Peyer's patch (tissue), 4 donors: ENCODE data around the gene VSIG10L2. TPM values are rescaled to one million over a fixed set of nuclear protein-coding genes. Genes with fewer than 3 reads are reported as not detected.

ENCODE experiments used
- DNase-seq, 3 donors: peaks; one replicate each; pipeline ENCODE4 v3.0.0-alpha.2; 2017 to 2019
- H3K27ac ChIP-seq, 4 donors: fragments of 200-600 bp; sonication (generic); one replicate each; pipeline ENCODE4 v1.5.1; 2016 to 2019
- H3K27me3 ChIP-seq, 2 donors: fragments of 200-600 bp; sonication (generic); one replicate each; pipeline ENCODE4 v1.5.1; 2019
- H3K36me3 ChIP-seq, 3 donors: fragments of 200-600 bp; sonication (generic); one replicate each; pipeline ENCODE4 v1.5.1; 2016 to 2019
- H3K4me1 ChIP-seq, 4 donors: fragments of 200-600 bp; sonication (generic); one replicate each; pipeline ENCODE4 v1.5.1; 2016 to 2019
- H3K4me3 ChIP-seq, 4 donors: fragments of 200-600 bp; sonication (generic); 1 replicate in 3 of 4; 2 replicates in 1 of 4; pipeline ENCODE4 v1.5.1; 2016 to 2019; ENCODE audit warnings: mild to moderate bottlenecking in 1 of 4
- H3K9me3 ChIP-seq, 4 donors: fragments of 200-600 bp; sonication (generic); one replicate each; pipeline ENCODE4 v1.5.1; 2016 to 2019; ENCODE audit warnings: mild to moderate bottlenecking in 1 of 4
- CTCF ChIP-seq, 6 experiments: fragments of 450-650 bp in 4 of 6; fragments of 200-600 bp in 2 of 6; sonication (generic) in 1 of 6; IDR thresholded peaks; one replicate each; pipeline ENCODE4 v1.5.1; 2017 to 2019; ENCODE audit warnings: antibody characterized with exemption in 6 of 6, mild to moderate bottlenecking in 3 of 6, moderate library complexity in 1 of 6
- POLR2A ChIP-seq, 2 donors: fragments of 450-650 bp; IDR thresholded peaks; one replicate each; pipeline ENCODE4 v1.5.1; 2017; ENCODE audit warnings: antibody characterized with exemption in 2 of 2, mild to moderate bottlenecking in 2 of 2, moderate library complexity in 2 of 2
- total RNA-seq, 4 donors: library from RNA; depleted of rRNA; stranded (reverse); fragments of >200 nt; gene quantifications; one replicate each; pipeline ENCODE4 v1.1.0, GENCODE V29; 2016

VSIG10L2 gene
- total RNA-seq, 4 donors from 2014 or later: not detected

GRCh38 chr11:125945011-125945796 is 640 bp upstream of the VSIG10L2 start:
- Histone ChIP-seq H3K36me3 (no peaks in the 10 kb centered on the region), H3K27ac (no peak overlapping the region), H3K9me3 (no peaks in the 10 kb centered on the region), H3K4me1 (no peaks in the 10 kb centered on the region), H3K4me3 (no peak overlapping the region), H3K27me3 (no peaks in the 10 kb centered on the region)
- no peak for DNase-seq
- TF ChIP-seq POLR2A (IDR thresholded peaks at IDR 0.05) (no peak), CTCF (IDR thresholded peaks at IDR 0.05) (no peak)

- TF ChIP-seq CTCF (IDR thresholded peaks at IDR 0.05) (no peak), POLR2A (IDR thresholded peaks at IDR 0.05) (no peak)
- H3K4me1 ChIP-seq: peaks cover 0 to 6% (median 0%) of the 10 kb centered on the region in 4 donors
- H3K27ac ChIP-seq: no peak overlapping the region
- no peaks in the 10 kb centered on the region for H3K36me3 ChIP-seq
- no peaks in the 10 kb centered on the region for H3K9me3 ChIP-seq
- no peak overlapping the region for H3K4me3 ChIP-seq
- H3K27me3 ChIP-seq: no peaks in the 10 kb centered on the region
- DNase-seq: no peak
These were observed 1.0 kb downstream of the VSIG10L2 start for GRCh38 chr11:125946712-125947418.

DNA sequence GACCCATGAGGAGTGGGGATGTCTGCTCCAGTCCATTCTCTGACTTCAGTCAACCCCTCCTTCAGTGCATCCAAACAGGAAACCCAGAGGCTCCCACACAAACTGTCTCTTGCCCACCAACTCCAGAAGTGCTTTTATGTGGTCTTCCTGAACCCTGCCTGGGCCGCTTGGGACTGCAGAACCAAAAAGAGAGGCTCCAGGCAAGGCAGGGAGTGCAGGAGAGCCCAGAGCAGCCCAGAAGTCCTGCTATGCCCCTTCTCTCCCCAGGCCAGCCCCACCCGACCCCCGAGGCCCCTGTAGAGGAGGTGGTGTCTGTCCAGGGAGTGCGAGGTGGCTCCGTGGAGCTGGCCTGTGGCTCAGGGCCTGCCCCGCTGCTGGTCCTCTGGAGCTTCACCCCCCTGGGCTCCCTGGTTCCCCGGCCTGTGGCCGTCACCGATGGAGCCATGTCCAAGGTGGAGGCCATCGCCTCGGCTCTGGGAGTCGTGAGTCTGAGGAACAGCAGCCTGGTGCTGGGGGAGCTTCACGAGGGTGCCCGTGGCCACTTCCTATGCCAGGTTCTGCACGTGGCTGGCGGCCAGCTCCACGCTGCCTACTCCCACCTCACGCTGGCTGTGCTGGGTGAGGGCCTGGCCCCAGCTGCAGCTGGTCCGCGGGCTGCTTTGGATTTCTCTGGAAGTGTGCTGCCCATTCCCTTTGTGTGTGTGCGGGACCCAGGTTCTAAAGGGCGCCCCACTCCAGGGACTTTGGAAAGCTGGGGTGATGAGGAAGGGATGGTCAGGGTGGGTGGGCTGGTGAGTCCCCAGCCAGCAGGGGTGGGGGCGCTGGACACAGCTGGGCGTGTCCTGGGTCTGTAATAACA is 1.8 kb downstream of the VSIG10L2 start:
- H3K4me3 ChIP-seq: no peak overlapping the region
- H3K9me3 ChIP-seq: no peaks in the 10 kb centered on the region
- no peaks in the 10 kb centered on the region for H3K36me3 ChIP-seq
- peaks cover 0 to 11% (median 0%) of the 10 kb centered on the region in 4 donors for H3K4me1 ChIP-seq
- H3K27me3 ChIP-seq: no peaks in the 10 kb centered on the region
- no peak overlapping the region for H3K27ac ChIP-seq
- no peak for TF ChIP-seq POLR2A (IDR thresholded peaks at IDR 0.05)
- TF ChIP-seq CTCF (IDR thresholded peaks at IDR 0.05): no peak
- no peak for DNase-seq

DNA sequence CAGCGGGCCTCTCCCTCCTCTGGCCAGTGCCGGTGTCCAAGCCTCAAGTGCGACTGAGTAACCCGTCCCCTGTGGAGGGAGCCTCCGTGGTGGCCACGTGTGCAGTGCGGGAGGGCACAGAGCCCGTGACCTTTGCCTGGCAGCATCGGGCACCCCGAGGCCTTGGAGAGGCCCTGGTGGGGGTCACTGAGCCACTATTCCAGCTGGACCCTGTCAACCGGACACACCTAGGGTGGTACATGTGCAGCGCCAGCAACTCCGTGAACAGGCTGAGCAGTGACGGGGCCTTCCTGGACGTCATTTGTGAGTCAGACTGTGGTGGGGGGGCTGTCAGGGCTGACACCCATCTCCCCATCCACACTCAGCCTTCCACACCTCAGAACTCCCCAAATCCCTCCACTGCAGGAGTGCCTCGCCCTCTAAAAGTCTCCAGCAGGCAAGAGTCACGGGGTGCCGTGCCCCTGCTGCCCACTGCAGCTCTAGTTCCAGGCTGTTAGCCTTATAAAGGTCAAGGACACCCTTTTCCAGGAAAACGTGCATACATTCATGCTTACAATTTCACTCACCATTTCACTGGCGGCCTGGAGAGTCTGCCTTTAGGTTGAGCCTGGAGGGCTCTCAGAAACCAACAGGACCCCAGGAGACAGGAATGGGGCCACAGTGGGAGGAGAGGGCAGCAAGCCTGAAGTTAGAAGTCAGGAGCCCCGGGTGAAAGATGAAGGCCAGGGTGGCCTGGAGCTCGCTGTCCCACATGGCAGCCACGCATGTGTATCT is 2.6 kb downstream of the VSIG10L2 start:
- H3K27me3 ChIP-seq: no peaks in the 10 kb centered on the region
- no peak overlapping the region for H3K27ac ChIP-seq
- DNase-seq: no peak
- no peaks in the 10 kb centered on the region for H3K9me3 ChIP-seq
- TF ChIP-seq POLR2A (IDR thresholded peaks at IDR 0.05) (no peak), CTCF (IDR thresholded peaks at IDR 0.05) (no peak)
- no peak overlapping the region for H3K4me3 ChIP-seq
- H3K4me1 ChIP-seq: peaks cover 0 to 17% (median 0%) of the 10 kb centered on the region in 4 donors
- no peaks in the 10 kb centered on the region for H3K36me3 ChIP-seq
